Sigmoid colon (tissue), 7 donors: ENCODE data around the gene ADAMTS17. TPM values are rescaled to one million over a fixed set of nuclear protein-coding genes. Genes with fewer than 3 reads are reported as not detected.

Experiments used
- DNase-seq: peaks from one replicate; pipeline ENCODE4 v3.0.0-alpha.2; 2019
- H3K27ac ChIP-seq, 4 donors: fragments of 200-600 bp; sonication (generic); one replicate each; pipeline ENCODE4 v1.5.1; 2016 to 2019; ENCODE audit warnings: mild to moderate bottlenecking in 1 of 4
- H3K27me3 ChIP-seq, 3 donors: fragments of 200-600 bp; sonication (generic); one replicate each; pipeline ENCODE4 v1.5.1; 2019; ENCODE audit warnings: mild to moderate bottlenecking in 1 of 3
- H3K36me3 ChIP-seq, 4 donors: fragments of 200-600 bp; sonication (generic); one replicate each; pipeline ENCODE4 v1.5.1; 2016 to 2019
- H3K4me1 ChIP-seq, 4 donors: fragments of 200-600 bp; sonication (generic); one replicate each; pipeline ENCODE4 v1.5.1; 2017 to 2019
- H3K4me3 ChIP-seq, 4 donors: fragments of 200-600 bp; sonication (generic); one replicate each; pipeline ENCODE4 v1.5.1; 2017 to 2019; ENCODE audit warnings: mild to moderate bottlenecking in 2 of 4, moderate library complexity in 1 of 4
- H3K9me3 ChIP-seq, 4 donors: fragments of 200-600 bp in 3 of 4; sonication (generic) in 3 of 4; one replicate each; pipeline versions ENCODE4 v1.5.1 to v1.6.1; 2013 to 2019
- EP300 ChIP-seq, 4 donors: sonication (generic); formaldehyde crosslinking; IDR thresholded peaks; one replicate each; pipeline ENCODE4 v1.6.1; 2017; ENCODE audit warnings: antibody characterized with exemption in 4 of 4
- POLR2A ChIP-seq, 2 donors: fragments of 450-650 bp; IDR thresholded peaks; one replicate each; pipeline ENCODE4 v1.6.1; 2016; ENCODE audit warnings: antibody characterized with exemption in 2 of 2, mild to moderate bottlenecking in 2 of 2, moderate library complexity in 2 of 2
- POLR2AphosphoS5 ChIP-seq, 4 donors: sonication (generic); formaldehyde crosslinking; IDR thresholded peaks; one replicate each; pipeline ENCODE4 v1.6.1; 2017; ENCODE audit warnings: antibody characterized with exemption in 4 of 4
- WGBS, 2 donors: extraction: QIAGEN DNeasy Blood & Tissue Kit; methylation state at CpG; one replicate each; pipeline ENCODE4 v1.1.7; 2013; 5-methylcytosine and 5-hydroxymethylcytosine counted together
- intact Hi-C: fragments of 100-400 bp; cut with DNase I; formaldehyde crosslinking; loops from one replicate; pipeline ENCODE4 v1.15.1; 2023
- polyA plus RNA-seq, 3 donors: library from polyadenylated mRNA; stranded (reverse); fragments of 200-250 nt; gene quantifications; one replicate each; pipeline ENCODE4 v1.2.3, GENCODE V29; 2013
- total RNA-seq, 4 donors: library from RNA; depleted of rRNA; stranded (reverse); fragments of >200 nt; gene quantifications; one replicate each; pipeline ENCODE4 v1.1.0, GENCODE V29; 2016
- TF ChIP-seq, protein P1 (sequence below), 4 experiments: fragments of 450-650 bp in 3 of 4; fragments of 200-600 bp in 1 of 4; IDR thresholded peaks; one replicate each; pipeline ENCODE4 v1.5.1; 2016 to 2019; ENCODE audit warnings: antibody characterized with exemption in 4 of 4, mild to moderate bottlenecking in 3 of 4, moderate library complexity in 2 of 4
- donor health status: healthy with polysubstance abuse.
- donor health status: Bipolar disorder and iron deficiency.
- donor health status: healthy.

Gene ADAMTS17
- total and polyA plus RNA-seq, 7 donors = 0.46 to 3.6 (median 1.2) TPM

DNA sequence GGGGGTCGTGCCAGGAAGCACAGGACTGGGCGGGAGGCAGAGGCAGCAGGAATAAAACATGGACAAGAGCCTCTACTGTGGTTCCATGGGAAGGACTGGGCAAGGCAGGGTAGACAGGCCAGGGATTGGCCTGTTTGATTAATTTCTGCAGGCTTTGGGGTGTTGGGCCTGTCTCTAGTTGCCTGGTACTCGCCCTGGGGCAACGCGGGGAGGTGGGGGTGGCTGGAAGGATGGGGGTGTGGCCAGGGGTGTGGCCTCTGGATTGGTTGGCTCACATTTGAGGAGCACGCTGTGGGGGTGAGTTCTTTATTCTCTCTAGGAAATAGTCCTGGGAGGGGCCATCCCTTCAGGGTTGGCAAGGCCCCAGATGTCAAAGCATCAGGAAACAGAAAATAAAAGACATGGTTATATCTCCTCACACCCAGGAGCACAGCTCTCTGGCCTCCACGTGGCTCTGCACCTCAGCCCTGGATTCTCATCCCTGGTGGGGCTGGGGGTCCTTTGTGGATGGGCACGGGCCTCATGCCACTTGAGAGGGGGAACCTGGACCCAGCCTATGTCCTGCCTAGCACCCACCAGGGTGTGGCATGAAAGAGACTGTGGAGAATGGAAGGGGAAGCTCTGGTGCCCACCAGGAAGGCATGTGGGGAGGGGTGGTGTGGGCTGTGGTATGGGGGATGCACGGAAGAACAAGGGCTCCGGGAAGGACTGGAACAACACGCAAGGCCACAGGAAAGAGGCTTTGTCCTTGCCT is 385.6 kb downstream of the ADAMTS17 start:
- peak; percentile 50 for DNase-seq
- H3K36me3 ChIP-seq = no peaks in the 10 kb centered on the region
- TF ChIP-seq POLR2A (IDR thresholded peaks at IDR 0.05) = no peak
- TF ChIP-seq, protein P1, sequence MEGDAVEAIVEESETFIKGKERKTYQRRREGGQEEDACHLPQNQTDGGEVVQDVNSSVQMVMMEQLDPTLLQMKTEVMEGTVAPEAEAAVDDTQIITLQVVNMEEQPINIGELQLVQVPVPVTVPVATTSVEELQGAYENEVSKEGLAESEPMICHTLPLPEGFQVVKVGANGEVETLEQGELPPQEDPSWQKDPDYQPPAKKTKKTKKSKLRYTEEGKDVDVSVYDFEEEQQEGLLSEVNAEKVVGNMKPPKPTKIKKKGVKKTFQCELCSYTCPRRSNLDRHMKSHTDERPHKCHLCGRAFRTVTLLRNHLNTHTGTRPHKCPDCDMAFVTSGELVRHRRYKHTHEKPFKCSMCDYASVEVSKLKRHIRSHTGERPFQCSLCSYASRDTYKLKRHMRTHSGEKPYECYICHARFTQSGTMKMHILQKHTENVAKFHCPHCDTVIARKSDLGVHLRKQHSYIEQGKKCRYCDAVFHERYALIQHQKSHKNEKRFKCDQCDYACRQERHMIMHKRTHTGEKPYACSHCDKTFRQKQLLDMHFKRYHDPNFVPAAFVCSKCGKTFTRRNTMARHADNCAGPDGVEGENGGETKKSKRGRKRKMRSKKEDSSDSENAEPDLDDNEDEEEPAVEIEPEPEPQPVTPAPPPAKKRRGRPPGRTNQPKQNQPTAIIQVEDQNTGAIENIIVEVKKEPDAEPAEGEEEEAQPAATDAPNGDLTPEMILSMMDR (IDR thresholded peaks at IDR 0.05) = no peak
- TF ChIP-seq POLR2AphosphoS5 (IDR thresholded peaks at IDR 0.05) = no peak
- TF ChIP-seq EP300 (IDR thresholded peaks at IDR 0.05) = no peak
- H3K9me3 ChIP-seq = peaks cover 0 to 4% (median 0%) of the 10 kb centered on the region in 4 donors
- no peak overlapping the region for H3K27ac ChIP-seq
- H3K4me1 ChIP-seq = no peaks in the 10 kb centered on the region
- peaks cover 0 to 23% (median 0%) of the 10 kb centered on the region in 3 donors for H3K27me3 ChIP-seq
- WGBS, 2 donors = 77 to 80% methylated on average over 11 of the region's 11 CpGs
- H3K4me3 ChIP-seq = no peak overlapping the region
- intact Hi-C loops = no loop called here

DNA sequence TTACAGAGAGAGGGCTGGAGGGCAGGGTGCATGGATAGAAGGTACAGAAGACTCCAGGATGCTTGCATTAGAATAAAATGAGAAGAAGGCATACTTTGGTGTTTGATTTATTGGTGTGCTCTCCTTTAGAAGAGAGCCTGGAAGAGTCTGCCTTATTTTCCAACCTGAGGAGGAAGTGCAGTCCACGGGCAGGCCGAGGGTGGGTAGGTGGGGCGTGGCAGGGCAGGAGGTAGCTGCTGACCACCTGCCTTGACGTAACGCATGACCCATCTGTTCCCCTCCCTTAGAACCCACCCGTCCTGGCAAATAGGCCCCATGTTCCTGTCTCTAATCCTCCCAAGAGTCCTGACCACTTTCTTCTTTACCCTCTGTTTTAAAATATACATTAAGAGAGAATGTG is 386.2 kb downstream of the ADAMTS17 start:
- Histone ChIP-seq H3K4me3 (no peak overlapping the region), H3K27ac (no peak overlapping the region), H3K9me3 (peaks cover 0 to 4% (median 0%) of the 10 kb centered on the region in 4 donors), H3K27me3 (peaks cover 0 to 23% (median 0%) of the 10 kb centered on the region in 3 donors), H3K36me3 (no peaks in the 10 kb centered on the region), H3K4me1 (no peaks in the 10 kb centered on the region)
- peak; percentile 28 for DNase-seq
- WGBS, 2 donors = 67 to 84% methylated on average over 6 of the region's 6 CpGs
- intact Hi-C loops = no loop called here
- TF ChIP-seq EP300 (IDR thresholded peaks at IDR 0.05) = no peak
- no peak for TF ChIP-seq POLR2A (IDR thresholded peaks at IDR 0.05)
- TF ChIP-seq, protein P1 (IDR thresholded peaks at IDR 0.05) = no peak
- TF ChIP-seq POLR2AphosphoS5 (IDR thresholded peaks at IDR 0.05) = no peak

DNA sequence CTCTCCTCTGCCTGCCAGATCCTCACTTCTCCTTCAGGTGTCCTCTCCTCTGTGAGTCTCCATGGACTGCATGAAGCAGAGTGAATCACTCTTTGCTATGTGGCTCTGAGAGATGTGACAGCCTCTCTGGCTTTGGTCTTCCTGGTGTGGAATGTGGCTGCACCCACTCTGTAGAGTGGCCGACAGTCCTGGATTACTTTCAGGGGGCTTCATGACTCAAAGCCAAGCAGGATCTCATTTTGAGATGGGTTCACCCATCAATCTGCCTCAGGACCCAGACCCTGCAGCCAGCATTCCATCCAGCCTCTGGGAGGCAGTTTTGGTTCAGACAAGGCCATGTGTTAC is 386.6 kb downstream of the ADAMTS17 start:
- Histone ChIP-seq H3K4me3 (no peak overlapping the region), H3K36me3 (no peaks in the 10 kb centered on the region), H3K27me3 (peaks cover 0 to 23% (median 0%) of the 10 kb centered on the region in 3 donors), H3K4me1 (no peaks in the 10 kb centered on the region), H3K9me3 (peaks cover 0 to 4% (median 0%) of the 10 kb centered on the region in 4 donors), H3K27ac (no peak overlapping the region)
- intact Hi-C loops = no loop called here
- 89 to 97% methylated on average over 1 of the region's 1 CpG for WGBS, 2 donors
- TF ChIP-seq POLR2A (IDR thresholded peaks at IDR 0.05) = no peak
- no peak for TF ChIP-seq POLR2AphosphoS5 (IDR thresholded peaks at IDR 0.05)
- TF ChIP-seq, protein P1 (IDR thresholded peaks at IDR 0.05) = no peak
- TF ChIP-seq EP300 (IDR thresholded peaks at IDR 0.05) = no peak
- DNase-seq = no peak

DNA sequence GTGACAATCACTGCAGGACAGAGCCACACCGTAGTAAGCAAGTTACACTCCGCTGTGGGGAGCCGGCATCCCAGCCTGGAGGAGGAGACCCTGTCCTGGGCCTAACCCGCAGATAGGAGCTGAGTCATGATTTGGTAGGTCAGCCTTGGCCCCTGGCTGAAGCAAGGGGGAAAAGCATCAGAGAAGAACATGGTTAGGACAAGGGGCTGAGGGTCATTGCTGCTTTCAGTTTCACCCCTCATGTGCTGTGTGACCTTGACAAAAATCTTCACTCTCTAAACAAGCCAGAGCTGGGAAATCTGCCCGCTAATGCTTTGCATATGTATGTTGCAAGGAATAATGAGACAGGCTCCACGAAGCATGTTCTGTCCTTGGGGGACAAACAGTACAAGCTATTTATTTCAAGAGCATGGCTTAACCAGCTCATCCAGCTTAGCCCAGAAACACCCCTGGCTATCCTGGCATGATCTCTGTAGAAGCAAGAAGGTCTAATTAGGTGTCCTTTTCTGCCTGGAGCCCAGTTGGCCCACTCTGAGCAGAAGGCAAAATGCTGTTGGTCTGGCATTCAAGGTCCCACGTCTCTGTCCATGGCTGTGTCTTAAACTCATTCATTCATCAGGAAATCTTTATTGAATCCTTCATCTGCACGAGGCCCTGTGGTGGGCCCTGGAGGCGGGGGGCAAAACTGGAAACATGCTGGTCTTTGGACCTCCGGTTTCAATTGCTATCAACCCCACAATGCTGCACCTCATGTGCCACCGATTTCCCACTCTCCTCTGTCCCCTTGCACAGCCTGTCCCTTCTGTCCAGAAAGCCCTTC is 387.2 kb downstream of the ADAMTS17 start:
- DNase-seq = peak; percentile 56
- intact Hi-C loops = no loop called here
- 81 to 86% methylated on average over 11 of the region's 11 CpGs for WGBS, 2 donors
- H3K36me3 ChIP-seq = no peaks in the 10 kb centered on the region
- H3K27me3 ChIP-seq = peaks cover 0 to 17% (median 0%) of the 10 kb centered on the region in 3 donors
- H3K27ac ChIP-seq = no peak overlapping the region
- H3K4me3 ChIP-seq = no peak overlapping the region
- peaks cover 0 to 4% (median 0%) of the 10 kb centered on the region in 4 donors for H3K9me3 ChIP-seq
- TF ChIP-seq POLR2AphosphoS5 (IDR thresholded peaks at IDR 0.05) (no peak), EP300 (IDR thresholded peaks at IDR 0.05) (no peak), POLR2A (IDR thresholded peaks at IDR 0.05) (no peak)
- TF ChIP-seq, protein P1 (IDR thresholded peaks at IDR 0.05) = no peak
- H3K4me1 ChIP-seq = no peaks in the 10 kb centered on the region
